DMS53 treated with DMSO at 0.1 percent for 48 hours (cell line): ENCODE data around the gene AFAP1L2.
A peak's percentile ranks its signal among the peaks of the same experiment; 100 is the strongest.

Experiments
- DNase-seq: peaks from one replicate; lab custom pipeline; 2025; ENCODE audit not compliant: unreplicated experiment; lab: John Stamatoyannopoulos, UW

AFAP1L2 gene, protein sequence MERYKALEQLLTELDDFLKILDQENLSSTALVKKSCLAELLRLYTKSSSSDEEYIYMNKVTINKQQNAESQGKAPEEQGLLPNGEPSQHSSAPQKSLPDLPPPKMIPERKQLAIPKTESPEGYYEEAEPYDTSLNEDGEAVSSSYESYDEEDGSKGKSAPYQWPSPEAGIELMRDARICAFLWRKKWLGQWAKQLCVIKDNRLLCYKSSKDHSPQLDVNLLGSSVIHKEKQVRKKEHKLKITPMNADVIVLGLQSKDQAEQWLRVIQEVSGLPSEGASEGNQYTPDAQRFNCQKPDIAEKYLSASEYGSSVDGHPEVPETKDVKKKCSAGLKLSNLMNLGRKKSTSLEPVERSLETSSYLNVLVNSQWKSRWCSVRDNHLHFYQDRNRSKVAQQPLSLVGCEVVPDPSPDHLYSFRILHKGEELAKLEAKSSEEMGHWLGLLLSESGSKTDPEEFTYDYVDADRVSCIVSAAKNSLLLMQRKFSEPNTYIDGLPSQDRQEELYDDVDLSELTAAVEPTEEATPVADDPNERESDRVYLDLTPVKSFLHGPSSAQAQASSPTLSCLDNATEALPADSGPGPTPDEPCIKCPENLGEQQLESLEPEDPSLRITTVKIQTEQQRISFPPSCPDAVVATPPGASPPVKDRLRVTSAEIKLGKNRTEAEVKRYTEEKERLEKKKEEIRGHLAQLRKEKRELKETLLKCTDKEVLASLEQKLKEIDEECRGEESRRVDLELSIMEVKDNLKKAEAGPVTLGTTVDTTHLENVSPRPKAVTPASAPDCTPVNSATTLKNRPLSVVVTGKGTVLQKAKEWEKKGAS

DNA sequence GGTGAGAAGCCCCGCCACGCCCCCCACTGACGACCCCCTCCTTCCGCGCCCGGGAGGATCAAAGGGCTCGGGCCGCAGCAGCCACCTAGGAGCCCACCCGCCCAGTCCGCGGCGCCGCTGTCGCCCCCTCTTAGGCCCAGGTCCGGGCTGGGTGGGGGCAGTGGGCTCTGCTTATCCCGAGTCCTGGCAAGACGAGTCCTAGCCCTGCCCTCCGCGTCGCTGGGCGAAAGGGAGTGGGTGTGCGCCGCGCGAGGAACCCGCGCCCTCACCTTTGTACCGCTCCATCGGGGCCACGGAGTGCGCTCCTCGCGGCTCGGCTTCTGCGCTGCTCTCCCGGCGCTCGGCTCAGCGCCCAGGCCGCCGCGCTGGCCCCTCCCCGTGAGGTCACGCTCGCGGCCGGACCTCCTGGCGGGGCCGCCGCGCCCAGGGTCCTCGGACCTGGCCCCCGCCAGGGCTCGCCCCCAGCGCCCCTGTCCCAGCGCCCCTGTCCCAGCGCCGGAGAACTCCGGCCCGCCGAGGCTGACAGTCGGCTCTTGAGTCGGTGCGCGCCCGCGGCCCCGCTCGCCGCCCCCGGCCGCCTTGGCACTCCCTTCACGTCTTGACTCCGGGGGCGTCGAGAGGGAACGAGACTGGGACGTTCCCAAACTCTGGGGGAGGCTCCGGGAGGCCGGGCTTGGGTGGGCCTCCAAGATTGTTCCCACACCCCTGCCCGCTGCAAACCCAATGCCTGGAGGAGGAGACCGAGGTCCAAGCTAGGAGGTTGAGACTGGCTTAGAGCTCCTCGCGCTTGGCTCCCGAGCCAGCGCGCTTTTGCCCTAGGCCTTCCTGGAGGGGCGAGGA lies at the start of gene AFAP1L2:
AFAP1L2 (minus strand) TSS at position 332 of the 840 bp plus-strand sequence; CDS start at position 285, 47 bp downstream.
- DNase-seq = no peak

- no peak for DNase-seq
Measured at GRCh38 chr10:114453576-114453975, 49.3 kb upstream of the AFAP1L2 start.

- DNase-seq = no peak
Measured at GRCh38 chr10:114448897-114449296, 44.6 kb upstream of the AFAP1L2 start.

DNA sequence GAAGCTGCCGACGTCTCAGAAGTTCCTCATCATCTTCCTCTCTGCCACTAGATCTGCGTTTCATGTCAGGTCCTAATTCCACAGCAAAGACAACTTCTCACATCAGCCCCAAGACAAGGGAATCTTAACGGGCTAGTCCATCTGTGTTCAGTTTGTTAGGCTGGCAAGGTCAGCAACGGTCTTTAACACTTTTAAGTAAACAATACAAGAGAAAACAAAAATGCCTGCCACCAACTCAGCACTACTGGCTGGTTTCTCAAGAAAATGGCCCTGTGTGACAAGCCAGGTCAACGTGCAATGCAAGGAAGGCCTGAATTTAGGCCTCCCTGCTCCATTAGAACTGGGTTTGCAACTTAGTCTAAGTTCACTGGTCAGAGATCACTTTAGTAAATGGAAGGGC lies 41.0 kb upstream of the AFAP1L2 start:
- DNase-seq = no peak

DNA sequence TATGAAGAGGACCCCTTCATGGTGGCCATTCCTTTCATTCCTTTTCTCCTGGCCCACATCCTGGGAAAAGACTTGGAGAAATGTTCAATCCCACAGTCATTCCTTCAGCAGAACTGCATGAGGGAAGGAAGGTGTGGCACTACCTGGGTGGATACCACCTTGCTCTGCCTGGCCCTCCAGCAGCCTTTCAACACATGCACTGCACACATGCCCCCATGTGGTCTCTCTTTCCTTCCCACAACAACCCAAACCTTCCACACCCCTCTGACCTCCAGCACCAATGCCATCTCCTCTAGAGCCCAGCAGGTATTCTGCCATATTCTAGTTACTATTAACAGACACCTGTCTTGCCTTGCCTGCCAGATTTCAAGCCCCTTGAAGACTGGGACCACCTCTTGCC lies 40.5 kb upstream of the AFAP1L2 start:
- no peak for DNase-seq

- no peak for DNase-seq
Measured at GRCh38 chr10:114442091-114442630, 37.9 kb upstream of the AFAP1L2 start.

DNA sequence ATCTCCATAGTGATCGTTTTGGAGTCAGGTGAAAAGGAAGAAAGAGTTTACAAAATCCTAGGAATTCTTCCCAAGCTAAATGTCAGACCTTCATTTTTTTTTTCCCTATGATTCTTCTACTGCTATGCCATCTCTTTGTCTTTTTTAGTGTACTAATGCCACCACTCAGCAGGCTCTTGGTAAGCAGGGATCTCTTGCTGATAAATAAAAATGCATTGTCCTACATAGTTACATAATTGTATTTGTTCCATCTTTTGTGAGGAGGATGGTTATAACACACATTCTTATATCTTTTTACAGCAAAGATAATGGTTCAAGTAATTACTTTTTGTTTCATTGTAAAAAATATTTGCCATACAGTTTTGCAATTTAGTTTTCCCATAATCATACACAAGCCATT lies 36.8 kb upstream of the AFAP1L2 start:
- DNase-seq = no peak

- DNase-seq = peak; percentile 7
Measured at GRCh38 chr10:114437473-114438292, 33.4 kb upstream of the AFAP1L2 start.

DNA sequence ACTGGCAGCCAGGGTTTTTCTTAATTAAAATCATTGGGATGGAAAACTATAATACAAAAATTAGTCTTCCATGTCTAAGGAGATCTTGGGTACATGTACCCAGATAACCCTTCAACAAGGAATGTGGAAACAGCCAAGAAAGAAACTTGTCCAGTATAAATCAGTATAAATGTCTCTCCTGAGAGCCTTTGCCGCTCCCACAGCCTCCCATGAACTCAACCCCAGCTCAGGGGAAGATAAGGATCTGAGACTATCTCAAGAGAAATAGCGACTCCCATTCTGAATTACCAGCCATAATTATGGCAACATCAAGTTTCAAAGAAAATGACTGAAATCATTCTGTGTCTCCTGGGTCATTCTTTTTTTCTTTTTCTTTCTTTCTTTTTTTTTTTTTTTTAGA lies 32.6 kb upstream of the AFAP1L2 start:
- DNase-seq = no peak

DNA sequence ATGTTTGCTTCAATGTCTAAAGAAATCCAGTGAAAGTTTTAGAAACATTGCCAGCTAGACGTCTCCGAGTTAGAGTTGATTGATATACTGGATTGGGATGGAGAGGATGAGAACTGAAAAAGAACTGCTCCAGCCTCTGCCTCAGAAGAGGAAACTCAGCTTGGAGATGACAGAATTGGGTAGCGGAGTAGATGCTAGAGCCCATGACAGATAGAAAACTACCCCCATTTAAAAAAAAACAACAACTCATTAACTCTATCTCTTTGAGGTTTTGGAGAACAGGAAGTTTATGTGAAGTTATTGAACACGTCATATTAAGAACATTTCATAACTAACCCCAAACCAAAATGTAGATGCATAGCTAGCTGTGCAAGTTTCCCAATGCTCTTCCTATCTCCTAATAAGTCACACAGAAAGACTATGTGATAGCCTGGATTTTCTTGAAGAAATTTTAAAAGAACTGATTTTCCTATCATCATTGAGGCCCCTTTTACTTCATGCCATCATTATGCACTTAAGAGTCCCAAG lies 28.3 kb upstream of the AFAP1L2 start:
- DNase-seq = no peak

GRCh38 chr10:114431414-114432135 lies 27.3 kb upstream of the AFAP1L2 start:
- no peak for DNase-seq

GRCh38 chr10:114430688-114431413 lies 26.5 kb upstream of the AFAP1L2 start:
- no peak for DNase-seq

- no peak for DNase-seq
Measured at GRCh38 chr10:114429581-114430335, 25.5 kb upstream of the AFAP1L2 start.

GRCh38 chr10:114427124-114427852 lies 23.0 kb upstream of the AFAP1L2 start:
- DNase-seq = no peak

- DNase-seq = no peak
Measured at GRCh38 chr10:114426476-114426875, 22.2 kb upstream of the AFAP1L2 start.

DNA sequence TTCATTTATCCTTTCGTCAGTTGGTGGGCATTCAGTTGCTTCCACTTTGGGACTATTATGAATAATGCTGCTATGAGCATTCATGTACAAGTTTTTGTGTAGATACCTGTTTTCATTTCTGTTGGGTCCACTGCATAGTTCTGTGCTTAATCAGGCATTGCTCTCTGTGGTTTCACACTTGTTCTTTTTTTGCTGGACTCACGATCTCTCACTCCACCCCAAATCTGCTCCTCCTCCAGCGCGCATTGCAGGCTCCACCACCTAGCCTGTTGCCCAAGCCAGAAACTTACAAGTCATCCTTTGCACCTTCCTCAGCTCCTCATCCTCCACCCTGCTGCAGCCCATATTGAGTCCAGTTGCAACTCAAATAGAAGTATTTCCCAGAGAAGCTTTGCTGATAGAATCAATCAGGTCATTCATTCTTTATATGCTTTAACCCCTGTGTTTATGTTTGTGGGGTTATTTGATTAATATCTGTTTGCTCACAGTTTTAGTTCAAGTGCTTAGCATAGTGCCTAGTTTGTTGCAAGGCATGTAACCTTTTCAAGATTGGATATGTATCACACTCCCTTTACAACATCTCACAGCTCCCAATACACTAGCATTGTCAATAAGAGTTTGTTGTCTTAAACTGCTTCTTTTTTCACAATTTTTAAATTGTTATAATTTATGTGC lies 16.6 kb upstream of the AFAP1L2 start:
- no peak for DNase-seq

DNA sequence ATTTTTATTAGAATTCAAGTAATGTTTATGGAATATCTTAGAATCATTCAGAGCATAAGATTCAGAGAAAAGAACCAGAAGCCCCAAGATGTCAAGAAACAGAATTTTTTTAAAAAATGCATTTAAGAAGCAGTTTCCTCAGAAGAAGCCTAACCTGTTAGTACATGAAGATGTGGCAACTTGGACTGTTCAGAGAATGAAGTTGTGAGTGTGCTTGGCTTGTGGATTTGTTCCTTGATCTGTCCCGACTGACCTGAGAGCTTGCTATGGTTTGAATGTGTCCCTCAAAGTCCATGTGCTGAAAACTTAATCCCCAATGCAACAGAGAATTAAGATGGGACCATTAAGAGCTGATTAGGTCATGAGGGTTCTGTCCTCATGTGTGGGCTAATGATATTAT lies 13.8 kb upstream of the AFAP1L2 start:
- DNase-seq = no peak
